Transverse colon (tissue), 4 donors: ENCODE results near the gene GOSR2. TPM values are rescaled to one million over a fixed set of nuclear protein-coding genes. Genes with fewer than 3 reads are reported as not detected.

ENCODE experiments used
- DNase-seq: peaks from one replicate; pipeline ENCODE4 v3.0.0-alpha.2; 2019
- H3K27ac ChIP-seq, 4 donors: fragments of 200-600 bp; sonication (generic); 2 replicates each; pipeline ENCODE4 v1.5.1; 2016 to 2018; ENCODE audit warnings: inconsistent platforms in 4 of 4
- H3K27me3 ChIP-seq: fragments of 200-600 bp; sonication (generic); 2 replicates; pipeline ENCODE4 v1.5.1; 2017; ENCODE audit warnings: inconsistent platforms
- H3K36me3 ChIP-seq, 4 donors: fragments of 200-600 bp; sonication (generic); 2 replicates each; pipeline ENCODE4 v1.5.1; 2017 to 2019; ENCODE audit warnings: inconsistent platforms in 4 of 4
- H3K4me1 ChIP-seq, 4 donors: fragments of 200-600 bp; sonication (generic); 2 replicates each; pipeline ENCODE4 v1.5.1; 2017 to 2020; ENCODE audit warnings: inconsistent platforms in 4 of 4
- H3K4me3 ChIP-seq, 4 donors: fragments of 200-600 bp; sonication (generic); 1 replicate in 1 of 4; 2 replicates in 3 of 4; pipeline versions ENCODE4 v1.5.1 to v1.6.1; 2017 to 2019; ENCODE audit warnings: inconsistent platforms in 4 of 4
- H3K9me3 ChIP-seq, 2 donors: fragments of 200-600 bp; sonication (generic); 2 replicates each; pipeline ENCODE4 v1.5.1; 2017 to 2019; ENCODE audit warnings: inconsistent platforms in 2 of 2
- CTCF ChIP-seq, 5 experiments: fragments of 200-600 bp in 3 of 5; fragments of 450-650 bp in 2 of 5; sonication (generic) in 3 of 5; IDR thresholded peaks; 1 replicate in 2 of 5; 2 replicates in 3 of 5; pipeline ENCODE4 v1.5.1; 2016 to 2017; ENCODE audit warnings: antibody characterized with exemption in 5 of 5, inconsistent platforms in 3 of 5, mild to moderate bottlenecking in 2 of 5, moderate library complexity in 1 of 5
- EP300 ChIP-seq: sonication (generic); formaldehyde crosslinking; IDR thresholded peaks from one replicate; pipeline ENCODE4 v1.6.1; 2017; ENCODE audit warnings: antibody characterized with exemption, low read depth
- POLR2A ChIP-seq: fragments of 450-650 bp; IDR thresholded peaks from one replicate; pipeline ENCODE4 v1.6.1; 2016; ENCODE audit warnings: antibody characterized with exemption, mild to moderate bottlenecking, moderate library complexity
- POLR2AphosphoS5 ChIP-seq, 3 donors: sonication (generic); formaldehyde crosslinking; IDR thresholded peaks; one replicate each; pipeline ENCODE4 v1.6.1; 2016; ENCODE audit warnings: antibody characterized with exemption in 3 of 3
- WGBS, 2 donors: methylation state at CpG; one replicate each; pipeline ENCODE4 v1.1.5; 2018; ENCODE audit warnings: low coverage in 1 of 2; 5-methylcytosine and 5-hydroxymethylcytosine counted together
- in situ Hi-C, 4 donors: fragments of 200-750 bp; cut with MboI; loops; one replicate each; pipeline versions ENCODE4 v1.15.0 to v1.15.1; 2017; ENCODE audit warnings: low sequenced_read_pairs in 3 of 4, low pct_ligation_motif_present in 1 of 4, low pct_unique_long_range_greater_than_20kb in 1 of 4
- intact Hi-C: fragments of 100-400 bp; cut with DNase I; formaldehyde crosslinking; loops from one replicate; pipeline ENCODE4 v1.15.1; 2023; ENCODE audit warnings: low total_unique reads
- total RNA-seq, 4 donors: library from RNA; depleted of rRNA; stranded (reverse); fragments of >200 nt; gene quantifications; one replicate each; pipeline ENCODE4 v1.1.0, GENCODE V29; 2016

The GOSR2 gene
- total RNA-seq, 4 donors from 2014 or later, result 50.0 to 102 (median 62.8) TPM

GRCh38 chr17:46963571-46963970 lies 40.6 kb downstream of the GOSR2 start:
- no peaks in the 10 kb centered on the region for H3K27me3 ChIP-seq
- no peak for DNase-seq
- in situ Hi-C loops (no loop called here), intact Hi-C loops (no loop called here)
- no peaks in the 10 kb centered on the region for H3K36me3 ChIP-seq
- 72% methylated on average over 2 of the region's 2 CpGs; no CpG with 5 or more reads in 1 of the 2 donors for WGBS, 2 donors
- H3K9me3 ChIP-seq, result no peaks in the 10 kb centered on the region
- H3K4me3 ChIP-seq, result no peak overlapping the region
- no peaks in the 10 kb centered on the region for H3K4me1 ChIP-seq
- TF ChIP-seq POLR2AphosphoS5 (IDR thresholded peaks at IDR 0.05), result no peak
- TF ChIP-seq POLR2A, result no peak
- TF ChIP-seq CTCF (IDR thresholded peaks at IDR 0.05), result no peak
- no peak for TF ChIP-seq EP300
- H3K27ac ChIP-seq, result no peak overlapping the region

- Histone ChIP-seq H3K4me3 (no peak overlapping the region), H3K4me1 (no peaks in the 10 kb centered on the region), H3K27me3 (no peaks in the 10 kb centered on the region), H3K36me3 (no peaks in the 10 kb centered on the region), H3K27ac (no peak overlapping the region), H3K9me3 (no peaks in the 10 kb centered on the region)
- TF ChIP-seq EP300, result no peak
- TF ChIP-seq POLR2AphosphoS5 (IDR thresholded peaks at IDR 0.05), result no peak
- no peak for TF ChIP-seq POLR2A
- no peak for TF ChIP-seq CTCF (IDR thresholded peaks at IDR 0.05)
- in situ Hi-C loops, result no loop called here
- no peak for DNase-seq
- intact Hi-C loops, result no loop called here
- WGBS, 2 donors, result 57 to 84% methylated on average over 1 to 9 of the region's 9 CpGs
Observed at GRCh38 chr17:46964315-46965265, 41.6 kb downstream of the GOSR2 start.

- intact Hi-C loops, result no loop called here
- H3K4me3 ChIP-seq, result no peak overlapping the region
- DNase-seq, result no peak
- H3K9me3 ChIP-seq, result no peaks in the 10 kb centered on the region
- no peaks in the 10 kb centered on the region for H3K36me3 ChIP-seq
- TF ChIP-seq POLR2A (no peak), POLR2AphosphoS5 (IDR thresholded peaks at IDR 0.05) (no peak)
- in situ Hi-C loops, result no loop called here
- 69 to 90% methylated on average over 4 to 6 of the region's 6 CpGs for WGBS, 2 donors
- no peak overlapping the region for H3K27ac ChIP-seq
- no peaks in the 10 kb centered on the region for H3K27me3 ChIP-seq
- H3K4me1 ChIP-seq, result peaks cover 0 to 5% (median 0%) of the 10 kb centered on the region in 4 donors
Observed at GRCh38 chr17:46968224-46968834, 45.4 kb downstream of the GOSR2 start.

GRCh38 chr17:46968896-46969295 lies 45.9 kb downstream of the GOSR2 start:
- TF ChIP-seq POLR2A (no peak), EP300 (no peak), CTCF (IDR thresholded peaks at IDR 0.05) (no peak), POLR2AphosphoS5 (IDR thresholded peaks at IDR 0.05) (no peak)
- intact Hi-C loops (no loop called here), in situ Hi-C loops (no loop called here)
- 94% methylated on average over 8 of the region's 8 CpGs; no CpG with 5 or more reads in 1 of the 2 donors for WGBS, 2 donors
- Histone ChIP-seq H3K9me3 (no peaks in the 10 kb centered on the region), H3K4me1 (peaks cover 0 to 5% (median 0%) of the 10 kb centered on the region in 4 donors), H3K36me3 (no peaks in the 10 kb centered on the region), H3K27me3 (no peaks in the 10 kb centered on the region), H3K27ac (no peak overlapping the region), H3K4me3 (no peak overlapping the region)
- no peak for DNase-seq
